SU-DHL-6 (cell line): ENCODE results near the gene RBMS3.

Experiments used
- CTCF ChIP-seq: fragments of 200-600 bp; sonication (generic); IDR thresholded peaks from one replicate; pipeline ENCODE4 v1.5.1; 2017; ENCODE audit warnings: antibody characterized with exemption, mild to moderate bottlenecking, low read length, moderate library complexity; ENCODE audit not compliant: insufficient read depth, poor library complexity, severe bottlenecking
- EZH2phosphoT487 ChIP-seq: fragments of 200-600 bp; sonication (generic), shearing (Covaris generic); conservative IDR thresholded peaks from 2 replicates; pipeline ENCODE4 v1.6.1; 2018; ENCODE audit warnings: mild to moderate bottlenecking, antibody characterized with exemption, low read length, moderate library complexity, mixed read lengths

GRCh38 chr3:29312960-29313452 lies 32.1 kb downstream of the RBMS3 start:
- TF ChIP-seq CTCF (no peak), EZH2phosphoT487 (no peak)
